OCI-LY3 (cell line): ENCODE results near the gene RFX3.

Experiments used
- H2AFZ ChIP-seq: fragments of 200-600, 300-600 bp; shearing (Covaris generic); 2 replicates; pipeline ENCODE4 v1.6.0; 2014; ENCODE audit warnings: antibody characterized with exemption, low read depth, low read length
- H3K27ac ChIP-seq: fragments of 200-600, 300-600 bp; sonication (generic); 2 replicates; pipeline ENCODE4 v1.5.1; 2014; ENCODE audit warnings: mild to moderate bottlenecking, low read length, moderate library complexity, mixed read lengths
- H3K27me3 ChIP-seq: fragments of 200-600, 300-600 bp; sonication (generic); 2 replicates; pipeline ENCODE4 v1.6.1; 2014; ENCODE audit warnings: low read depth, low read length, mixed read lengths
- H3K36me3 ChIP-seq: fragments of 200-600, 300-600 bp; sonication (generic); replicated peaks from 2 replicates; pipeline ENCODE3; 2014; ENCODE audit warnings: low read depth, low read length, mixed read lengths
- H3K4me1 ChIP-seq: fragments of 300-600, 200-600 bp; sonication (generic); 2 replicates; pipeline ENCODE4 v1.6.1; 2014; ENCODE audit warnings: low read length, mixed read lengths
- H3K4me2 ChIP-seq: fragments of 200-600, 300-600 bp; sonication (generic); 2 replicates; pipeline ENCODE4 v1.6.1; 2014; ENCODE audit warnings: low read length, mixed read lengths
- H3K4me3 ChIP-seq: fragments of 300-600, 200-600 bp; sonication (generic); 2 replicates; pipeline ENCODE4 v1.5.1; 2014; ENCODE audit warnings: antibody characterized with exemption, mild to moderate bottlenecking, low read length, moderate library complexity
- H3K79me2 ChIP-seq: fragments of 300-600, 200-600 bp; shearing (Covaris generic); 2 replicates; pipeline ENCODE4 v1.6.1; 2014; ENCODE audit warnings: mild to moderate bottlenecking, low read length, mixed read lengths
- H3K9ac ChIP-seq: fragments of 300-600, 200-600 bp; shearing (Covaris generic); 2 replicates; pipeline ENCODE4 v1.6.0; 2014; ENCODE audit warnings: mild to moderate bottlenecking, low read length, moderate library complexity
- H3K9me3 ChIP-seq: fragments of 200-600, 300-600 bp; shearing (Covaris generic); 2 replicates; pipeline ENCODE4 v1.6.1; 2014; ENCODE audit warnings: low read length, mixed read lengths; ENCODE audit not compliant: insufficient read depth
- H4K20me1 ChIP-seq: fragments of 200-600, 300-600 bp; sonication (generic); 2 replicates; pipeline ENCODE4 v1.6.1; 2016; ENCODE audit warnings: low read length, mixed read lengths; ENCODE audit not compliant: insufficient read depth
- EZH2phosphoT487 ChIP-seq: fragments of 200-600 bp; shearing (Covaris generic); IDR thresholded peaks from 2 replicates; pipeline ENCODE4 v1.6.1; 2018; ENCODE audit warnings: antibody characterized with exemption, mixed run types, low read depth
- TF ChIP-seq, protein P1 (sequence below): fragments of 200-600, 300-600 bp; sonication (generic); IDR thresholded peaks from 2 replicates; pipeline ENCODE4 v1.5.1; 2014; ENCODE audit warnings: antibody characterized with exemption, low read length, low read depth

The RFX3 gene

DNA sequence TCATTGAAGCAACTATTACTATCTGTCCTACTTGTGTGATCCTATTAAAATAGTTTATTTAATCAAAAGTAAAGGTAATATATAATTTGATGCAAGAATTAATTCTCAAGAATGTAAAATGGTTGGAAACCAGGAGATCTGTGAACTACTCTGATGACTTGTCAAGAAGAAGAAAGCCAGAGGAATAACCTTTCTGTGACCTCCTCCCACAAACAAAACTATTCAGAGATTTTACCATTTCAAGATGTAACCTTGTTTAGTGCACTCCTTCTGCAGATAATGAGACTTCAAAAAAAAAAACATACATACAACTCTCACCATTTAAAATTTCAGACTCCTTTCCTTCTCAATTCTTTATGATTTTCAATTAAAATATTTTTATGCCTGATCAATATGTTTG, 79.5 kb downstream of the RFX3 start:
- no peaks in the 10 kb centered on the region for H3K9me3 ChIP-seq
- no peak overlapping the region for H3K9ac ChIP-seq
- H3K79me2 ChIP-seq = no peaks in the 10 kb centered on the region
- no peak overlapping the region for H3K4me2 ChIP-seq
- H4K20me1 ChIP-seq = no peaks in the 10 kb centered on the region
- no peak overlapping the region for H3K27ac ChIP-seq
- H3K36me3 ChIP-seq = no peaks in the 10 kb centered on the region
- H3K4me1 ChIP-seq = peaks cover 2% of the 10 kb centered on the region; the same call in 1 of the 2 replicates
- H3K27me3 ChIP-seq = no peaks in the 10 kb centered on the region
- no peak overlapping the region for H2AFZ ChIP-seq
- H3K4me3 ChIP-seq = no peak overlapping the region
- TF ChIP-seq, protein P1, sequence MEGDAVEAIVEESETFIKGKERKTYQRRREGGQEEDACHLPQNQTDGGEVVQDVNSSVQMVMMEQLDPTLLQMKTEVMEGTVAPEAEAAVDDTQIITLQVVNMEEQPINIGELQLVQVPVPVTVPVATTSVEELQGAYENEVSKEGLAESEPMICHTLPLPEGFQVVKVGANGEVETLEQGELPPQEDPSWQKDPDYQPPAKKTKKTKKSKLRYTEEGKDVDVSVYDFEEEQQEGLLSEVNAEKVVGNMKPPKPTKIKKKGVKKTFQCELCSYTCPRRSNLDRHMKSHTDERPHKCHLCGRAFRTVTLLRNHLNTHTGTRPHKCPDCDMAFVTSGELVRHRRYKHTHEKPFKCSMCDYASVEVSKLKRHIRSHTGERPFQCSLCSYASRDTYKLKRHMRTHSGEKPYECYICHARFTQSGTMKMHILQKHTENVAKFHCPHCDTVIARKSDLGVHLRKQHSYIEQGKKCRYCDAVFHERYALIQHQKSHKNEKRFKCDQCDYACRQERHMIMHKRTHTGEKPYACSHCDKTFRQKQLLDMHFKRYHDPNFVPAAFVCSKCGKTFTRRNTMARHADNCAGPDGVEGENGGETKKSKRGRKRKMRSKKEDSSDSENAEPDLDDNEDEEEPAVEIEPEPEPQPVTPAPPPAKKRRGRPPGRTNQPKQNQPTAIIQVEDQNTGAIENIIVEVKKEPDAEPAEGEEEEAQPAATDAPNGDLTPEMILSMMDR = no peak
- TF ChIP-seq EZH2phosphoT487 = no peak

DNA sequence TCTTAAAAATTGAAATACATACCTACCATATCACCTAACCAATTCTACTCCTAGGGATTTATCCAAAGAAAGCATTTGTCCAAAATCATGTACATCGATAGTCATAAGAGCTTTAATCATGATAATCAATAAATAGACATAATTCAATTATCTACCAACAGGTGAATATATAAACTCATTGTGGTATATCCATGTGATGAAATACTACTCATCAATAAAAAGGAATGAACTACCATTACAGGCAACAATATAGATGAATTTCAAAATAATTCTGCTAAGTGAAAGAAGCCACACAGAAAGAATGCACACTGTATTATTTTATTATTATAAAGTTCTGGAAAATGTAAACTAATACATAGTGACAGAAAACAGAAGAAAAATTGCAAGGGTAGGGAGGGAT, 81.8 kb downstream of the RFX3 start:
- TF ChIP-seq, protein P1 = no peak
- TF ChIP-seq EZH2phosphoT487 = no peak
- no peak overlapping the region for H2AFZ ChIP-seq
- H3K79me2 ChIP-seq = no peaks in the 10 kb centered on the region
- H4K20me1 ChIP-seq = no peaks in the 10 kb centered on the region
- H3K4me2 ChIP-seq = no peak overlapping the region
- H3K4me1 ChIP-seq = peaks cover 2% of the 10 kb centered on the region; the same call in 1 of the 2 replicates
- no peak overlapping the region for H3K27ac ChIP-seq
- no peaks in the 10 kb centered on the region for H3K9me3 ChIP-seq
- no peaks in the 10 kb centered on the region for H3K36me3 ChIP-seq
- no peaks in the 10 kb centered on the region for H3K27me3 ChIP-seq
- H3K9ac ChIP-seq = no peak overlapping the region
- no peak overlapping the region for H3K4me3 ChIP-seq

DNA sequence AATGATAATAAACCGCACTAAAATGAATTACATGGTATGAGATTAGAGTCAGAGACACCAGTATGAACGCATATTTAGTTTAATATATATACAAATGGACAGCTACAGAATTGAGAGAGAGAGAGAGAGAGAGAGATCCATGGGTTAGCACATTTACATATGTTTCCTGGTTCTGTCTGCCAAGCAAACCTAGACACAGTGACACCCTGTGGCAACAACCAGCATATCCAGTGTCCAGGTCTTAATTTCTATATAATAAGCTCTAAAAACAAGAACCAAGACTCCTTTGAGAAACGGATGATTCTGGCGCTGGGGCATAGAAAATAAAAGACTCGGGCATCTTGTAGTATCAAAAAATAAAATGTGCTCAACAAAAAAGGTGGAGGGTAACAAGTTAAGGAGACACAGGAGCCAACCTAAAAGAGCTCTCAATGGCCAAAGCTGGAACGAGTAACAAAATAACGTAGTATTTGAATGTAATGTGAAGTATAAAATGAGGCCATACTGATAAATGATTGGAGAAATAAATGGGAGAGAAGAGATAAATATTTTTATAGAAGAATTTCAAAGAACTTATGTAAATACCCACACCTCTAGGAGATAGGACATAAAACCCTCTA, 84.5 kb downstream of the RFX3 start:
- TF ChIP-seq EZH2phosphoT487 = no peak
- TF ChIP-seq, protein P1 = peak; percentile 82
- Histone ChIP-seq H3K4me2 (peak overlapping the region; percentile 49), H3K4me3 (no peak overlapping the region), H2AFZ (no peak overlapping the region), H3K36me3 (no peaks in the 10 kb centered on the region), H3K9ac (no peak overlapping the region), H3K79me2 (no peaks in the 10 kb centered on the region), H3K9me3 (no peaks in the 10 kb centered on the region), H3K4me1 (peaks cover 2% of the 10 kb centered on the region; the same call in 1 of the 2 replicates), H3K27ac (no peak overlapping the region), H4K20me1 (no peaks in the 10 kb centered on the region), H3K27me3 (no peaks in the 10 kb centered on the region)

DNA sequence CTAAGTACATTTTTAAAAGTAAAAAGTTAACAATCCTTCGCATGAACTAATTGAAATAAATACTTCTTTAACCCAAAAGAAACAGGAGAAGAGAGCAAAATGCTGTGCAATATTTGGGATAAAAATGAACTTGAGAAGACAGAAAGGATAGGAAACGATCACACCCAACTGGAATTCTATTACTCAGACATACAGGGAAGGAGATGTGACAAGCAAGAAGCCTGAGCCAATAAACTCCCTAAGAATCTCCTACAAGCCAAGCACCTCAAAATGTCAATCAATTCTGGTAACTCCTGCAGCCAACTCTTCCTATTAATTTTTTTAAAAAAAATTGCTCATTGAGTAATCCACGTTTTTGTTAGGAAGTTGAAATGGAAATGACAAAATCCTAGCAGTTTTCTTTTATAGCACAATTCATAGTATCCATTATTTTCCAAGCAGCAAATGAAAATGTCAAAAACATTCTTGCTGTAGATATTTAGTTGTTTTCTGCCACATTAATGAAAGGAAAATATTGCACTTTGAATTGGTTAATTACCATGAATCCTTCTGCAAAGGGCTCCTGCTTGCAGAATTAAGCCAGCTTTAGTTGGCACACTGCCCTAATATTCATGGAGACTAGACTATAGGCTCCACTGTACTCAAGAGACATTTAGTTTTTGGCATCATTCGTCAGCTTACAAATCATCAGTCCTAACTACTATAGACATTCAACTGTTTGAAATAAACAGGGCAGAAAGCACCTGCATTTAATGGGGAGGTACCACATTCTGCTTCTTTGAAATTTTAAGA, 89.0 kb downstream of the RFX3 start:
- Histone ChIP-seq H3K9me3 (no peaks in the 10 kb centered on the region), H3K27ac (no peak overlapping the region), H3K36me3 (no peaks in the 10 kb centered on the region), H3K79me2 (no peaks in the 10 kb centered on the region), H4K20me1 (no peaks in the 10 kb centered on the region), H2AFZ (no peak overlapping the region), H3K9ac (no peak overlapping the region), H3K4me3 (no peak overlapping the region), H3K4me2 (no peak overlapping the region), H3K4me1 (peaks cover 2% of the 10 kb centered on the region; the same call in 1 of the 2 replicates), H3K27me3 (no peaks in the 10 kb centered on the region)
- TF ChIP-seq, protein P1 = no peak
- TF ChIP-seq EZH2phosphoT487 = no peak
